SK-N-SH (cell line): ENCODE data around the gene DPP10.

ENCODE experiments used
- CTCF ChIP-seq: fragments of 200-600 bp; sonication (generic); IDR thresholded peaks from 2 replicates; pipeline ENCODE4 v1.6.1; 2017; ENCODE audit warnings: antibody characterized with exemption, mild to moderate bottlenecking, moderate library complexity
- EZH2phosphoT487 ChIP-seq: fragments of 200-600 bp; sonication (generic); IDR thresholded peaks from 2 replicates; pipeline ENCODE4 v1.6.1; 2017; ENCODE audit warnings: low read depth, mixed run types, mild to moderate bottlenecking, antibody characterized with exemption, moderate library complexity, borderline replicate concordance
- TAF1 ChIP-seq: IDR thresholded peaks from 2 replicates; pipeline ENCODE4 v1.6.1; 2012; ENCODE audit warnings: low read depth, mild to moderate bottlenecking, low read length, moderate library complexity, borderline replicate concordance

GRCh38 chr2:115874427-115874826 is 1432.0 kb downstream of the DPP10 start:
- TF ChIP-seq CTCF (no peak), TAF1 (no peak), EZH2phosphoT487 (no peak)
